Heart left ventricle (tissue), 16 donors: ENCODE results near the gene STEEP1. TPM values are rescaled to one million over a fixed set of nuclear protein-coding genes. Genes with fewer than 3 reads are reported as not detected.
A peak's percentile ranks its signal among the peaks of the same experiment; 100 is the strongest.

Experiments used
- ATAC-seq, 4 donors: fragments of 200-7000 bp; cut with Tn5 transposase; one replicate each; pipeline ENCODE4 v1.9.1; 2020 to 2022; ENCODE audit warnings: moderate library complexity in 4 of 4, mild to moderate bottlenecking in 3 of 4, moderate number of reproducible peaks in 1 of 4
- DNase-seq, 5 donors: peaks; one replicate each; pipeline ENCODE4 v3.0.0-alpha.2; 2020
- H3K27ac ChIP-seq, 12 donors: fragments of 200-600 bp; sonication (generic) in 4 of 12; one replicate each; pipeline versions ENCODE4 v1.5.0 to v1.8.0; 2016 to 2022; ENCODE audit warnings: mild to moderate bottlenecking in 2 of 12
- H3K27me3 ChIP-seq, 9 donors: fragments of 200-600 bp; sonication (generic) in 2 of 9; one replicate each; pipeline versions ENCODE4 v1.5.1 to v1.8.0; 2016 to 2022; ENCODE audit warnings: mild to moderate bottlenecking in 3 of 9
- H3K36me3 ChIP-seq, 9 donors: fragments of 200-600 bp; sonication (generic) in 2 of 9; one replicate each; pipeline versions ENCODE4 v1.5.0 to v1.8.0; 2018 to 2022; ENCODE audit warnings: mild to moderate bottlenecking in 2 of 9
- H3K4me1 ChIP-seq, 12 donors: fragments of 200-600 bp; sonication (generic) in 4 of 12; one replicate each; pipeline versions ENCODE4 v1.5.0 to v1.8.0; 2016 to 2022; ENCODE audit warnings: mild to moderate bottlenecking in 3 of 12
- H3K4me3 ChIP-seq, 12 donors: fragments of 200-600 bp; sonication (generic) in 4 of 12; one replicate each; pipeline versions ENCODE4 v1.5.0 to v1.8.0; 2017 to 2022; ENCODE audit warnings: mild to moderate bottlenecking in 9 of 12, moderate library complexity in 4 of 12
- H3K9me3 ChIP-seq, 12 donors: fragments of 200-600 bp; sonication (generic) in 4 of 12; one replicate each; pipeline versions ENCODE4 v1.5.0 to v1.8.0; 2016 to 2022; ENCODE audit warnings: mild to moderate bottlenecking in 1 of 12
- CTCF ChIP-seq, 12 donors: fragments of 200-600 bp; sonication (generic) in 4 of 12; IDR thresholded peaks; one replicate each; pipeline versions ENCODE4 v1.5.0 to v1.8.0; 2018 to 2022; ENCODE audit warnings: antibody characterized with exemption in 12 of 12, mild to moderate bottlenecking in 5 of 12
- POLR2A ChIP-seq, 2 donors: fragments of 450-650 bp; IDR thresholded peaks; one replicate each; pipeline ENCODE4 v1.6.1; 2017; ENCODE audit warnings: antibody characterized with exemption in 2 of 2, mild to moderate bottlenecking in 2 of 2, moderate library complexity in 2 of 2
- WGBS, 4 donors: extraction: QIAGEN DNeasy Blood & Tissue Kit in 2 of 4; methylation state at CpG; one replicate each; pipeline versions ENCODE4 v1.1.5 to v1.1.7; 2013 to 2018; 5-methylcytosine and 5-hydroxymethylcytosine counted together
- intact Hi-C, 10 donors: fragments of 100-400 bp; cut with DNase I; formaldehyde crosslinking; loops; one replicate each; pipeline versions ENCODE4 v1.11.1 to v1.14.2; 2022
- long read RNA-seq, 3 donors: library from polyadenylated mRNA; unstranded; transcript quantifications; one replicate each; pipeline ENCODE4 v2.0.0, GENCODE V29; 2020 to 2021
- polyA plus RNA-seq, 2 donors: library from polyadenylated mRNA; stranded (reverse); fragments of 200-250 nt; gene quantifications; one replicate each; pipeline ENCODE4 v1.2.3, GENCODE V29; 2013
- total RNA-seq, 9 donors: library from RNA; depleted of rRNA in 2 of 9; stranded (reverse); fragments of >200 nt in 2 of 9; fragmentation: NEBNext Ultra II Directional in 3 of 9; extraction: Animal tissue kit (Norgen Biotek cat#: 25700) in 3 of 9; gene quantifications; one replicate each; pipeline versions ENCODE4 v1.1.0 to v1.2.4, GENCODE V29; 2016 to 2023
- donor health status: ischemic (EF 13 %, LVEDD 7.1; RV severe dilation, severe dysfunction).
- donor health status: healthy with polysubstance abuse.
- donor health status: DM: no; HTN: yes; CAD: no.
- donor health status: DM: no; HTN: no; CAD: no.
- donor health status: ischemic (EF 25% LVEDD 6.9; RV normal size, moderate dysfunction).
- donor health status: ischemic (EF 25% LVEDD 5.7; RV mildly dilated, moderate dysfunction).
- donor health status: healthy.
- donor health status: DM: yes; HTN: yes; CAD: no.
- donor health status: ischemic (EF 35%, LVEDD 5.7; RV mildly dilated, moderate dysfunction).
- donor health status: nonischemic (EF 11% LVEDD 7.7; RV severe dilation, severe dysfunction).
- donor health status: DM: yes; HTN: yes; CAD: no.
- donor health status: PGD.
- donor health status: ischemic (EF 29% LVEDD 5.4; RV normal size, mild dysfunction).
- donor health status: nonischemic (EF 23%, LVEDD 6.1; RV moderate dilation, normal function).

STEEP1 gene
- total RNA-seq (10 to 100 TPM in 8 of 9 donors, 1 to 10 TPM in 1; 9.7 to 21.7 (median 16.7) TPM), polyA plus RNA-seq (10 to 100 TPM in 1 of 2 donors, 1 to 10 TPM in 1; 5.4 to 20.0 TPM)
- long read RNA-seq, donor 1, partial matches to known transcripts, result 0 of 5 reads
- long read RNA-seq, donor 1, other reads (novel, unspliced or antisense), result 2 of 5 reads
- long read RNA-seq, donor 2, partial matches to known transcripts, result 0 of 6 reads
- long read RNA-seq, donor 2, other reads (novel, unspliced or antisense), result 2 of 6 reads
- long read RNA-seq, donor 3, partial matches to known transcripts, result 0 of 1 reads
- long read RNA-seq, donor 3, other reads (novel, unspliced or antisense), result 0 of 1 reads

DNA sequence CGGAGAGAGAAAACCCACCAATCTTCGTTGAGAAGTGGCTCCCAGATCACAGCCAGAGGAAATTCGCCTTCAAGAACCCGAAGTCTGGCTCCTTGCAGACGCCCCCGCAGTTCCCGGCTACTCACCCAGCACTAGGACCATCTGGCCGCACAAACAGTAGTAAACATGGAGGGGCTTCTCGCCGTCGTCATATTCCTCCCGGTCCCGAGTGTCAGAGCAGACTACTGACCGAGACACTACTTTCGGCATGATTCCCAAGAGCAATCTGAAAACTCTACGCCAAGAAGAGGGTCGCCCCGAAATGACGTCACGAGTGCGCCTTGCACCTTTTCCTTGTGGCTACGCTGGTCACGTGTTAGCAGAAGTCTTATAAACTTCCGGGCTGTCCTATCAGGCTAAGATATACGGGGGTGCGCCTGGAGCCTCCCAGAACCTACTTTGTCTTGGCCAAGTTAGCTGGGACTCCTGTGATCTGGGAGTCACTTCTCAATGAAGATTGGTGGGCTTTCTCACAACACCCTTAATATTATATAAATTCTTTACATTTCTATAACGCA, at the start of gene STEEP1:
Gene STEEP1, minus strand, starts transcription at position 303 of the 557 bp plus-strand sequence. Its CDS starts 54 bp downstream, at position 249.
- ATAC-seq (peak; percentile 95 to 99 (median 97)), DNase-seq (peak; percentile 87 to 94 (median 90))
- Histone ChIP-seq H3K9me3 (no peaks in the 10 kb centered on the region), H3K36me3 (peaks cover 0 to 5% (median under 1%) of the 10 kb centered on the region in 9 donors), H3K4me3 (peak within 1 kb of the TSS; percentile 20 to 88 (median 62)), H3K4me1 (peaks cover 0 to 8% (median 1%) of the 10 kb centered on the region in 12 donors), H3K27ac (peak within 1 kb of the TSS in 11 of 12 donors; percentile 20 to 79 (median 65)), H3K27me3 (no peaks in the 10 kb centered on the region)
- WGBS, 4 donors, result 1 to 47% (median 17%) methylated on average over 24 to 27 of the region's 27 CpGs
- TF ChIP-seq POLR2A (IDR thresholded peaks at IDR 0.05), result no peak
- no peak for TF ChIP-seq CTCF (IDR thresholded peaks at IDR 0.05)
- intact Hi-C loops, result loop anchor here in 2 of 10 donors (1.0 kb wide), 1 partner anchor 9 kb away; the partner anchor contains the start of gene UBE2A (in 2 of the 2)

DNA sequence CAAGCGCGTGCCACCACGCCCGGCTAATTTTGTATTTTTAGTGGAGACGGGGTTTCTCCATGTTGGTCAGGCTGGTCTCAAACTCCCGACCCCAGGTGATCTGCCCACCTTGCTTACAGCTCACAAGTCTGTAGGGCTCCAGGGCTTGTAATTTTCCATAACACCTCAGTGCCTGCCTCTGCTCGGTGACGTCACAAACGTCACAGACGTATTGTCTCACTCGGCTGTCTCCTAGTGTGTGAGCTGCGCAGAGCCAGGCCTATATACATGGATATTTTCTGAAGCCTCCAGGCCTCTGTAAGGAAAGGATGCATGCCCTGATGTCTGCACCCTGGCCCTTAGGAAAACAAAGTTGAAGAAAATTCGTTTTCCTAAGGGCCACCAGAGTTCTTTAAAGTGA, 49.6 kb upstream of the STEEP1 start:
- no peak for TF ChIP-seq CTCF (IDR thresholded peaks at IDR 0.05)
- no peak for TF ChIP-seq POLR2A (IDR thresholded peaks at IDR 0.05)
- Histone ChIP-seq H3K36me3 (no peaks in the 10 kb centered on the region), H3K27me3 (no peaks in the 10 kb centered on the region), H3K4me3 (no peak overlapping the region), H3K4me1 (peaks cover 0 to 11% (median 0%) of the 10 kb centered on the region in 12 donors), H3K9me3 (no peaks in the 10 kb centered on the region), H3K27ac (no peak overlapping the region)
- no peak for ATAC-seq
- no peak for DNase-seq
- 86 to 90% (median 88%) methylated on average over 13 of the region's 13 CpGs for WGBS, 4 donors
- intact Hi-C loops, result loop anchor here in 5 of 10 donors (5.0 to 10.0 kb wide), 4 partner anchors 80 to 120 kb away; partner anchors contain the start of gene SEPTIN6 (in 1 of the 5)

DNA sequence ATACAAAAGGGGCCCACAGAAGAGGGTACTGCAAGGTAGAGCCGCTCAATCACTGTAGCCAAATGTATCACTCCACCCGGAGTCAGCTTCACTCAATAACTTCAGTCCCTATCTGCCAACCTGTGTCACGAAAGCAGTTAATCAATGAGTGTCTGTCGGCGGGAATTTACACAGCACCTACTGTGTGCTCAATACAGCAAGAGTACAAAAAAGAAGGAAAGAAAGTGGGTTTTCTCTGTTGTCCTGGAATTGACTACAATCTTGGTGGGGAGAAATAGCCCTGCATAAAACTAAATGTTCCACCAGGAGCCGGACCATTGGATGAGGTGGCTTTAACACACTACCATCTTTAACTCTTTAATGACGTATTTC, 41.8 kb upstream of the STEEP1 start:
- H3K4me1 ChIP-seq, result peaks cover 0 to 7% (median 0%) of the 10 kb centered on the region in 12 donors
- H3K36me3 ChIP-seq, result peaks cover 0 to 3% (median 0%) of the 10 kb centered on the region in 9 donors
- H3K27ac ChIP-seq, result peak overlapping the region in 11 of 12 donors; percentile 78 to 97 (median 90)
- H3K27me3 ChIP-seq, result peaks cover 0 to 9% (median 0%) of the 10 kb centered on the region in 9 donors
- WGBS, 4 donors, result 34 to 66% (median 46%) methylated on average over 7 of the region's 7 CpGs
- ATAC-seq (no peak), DNase-seq (no peak)
- no peak for TF ChIP-seq CTCF (IDR thresholded peaks at IDR 0.05)
- no peak for TF ChIP-seq POLR2A (IDR thresholded peaks at IDR 0.05)
- intact Hi-C loops, result loop anchor here in 4 of 10 donors (5.0 to 10.0 kb wide), 6 partner anchors 35 to 125 kb away; partner anchors contain the start of genes SEPTIN6 (in 1 of the 4) and UBE2A (in 1 of the 4)
- peak overlapping the region in 11 of 12 donors; percentile 55 to 98 (median 77) for H3K4me3 ChIP-seq
- no peaks in the 10 kb centered on the region for H3K9me3 ChIP-seq
